ENCODE results near the gene GRK2. TPM values are rescaled to one million over a fixed set of nuclear protein-coding genes. Genes with fewer than 3 reads are reported as not detected.

GRK2 gene
- total and polyA plus RNA-seq, 2 of the 8 experiments (the other 6 are each of a cell fraction or from before 2014, with no cell fraction given) = 47.3 to 49.7 TPM

- TF ChIP-seq RBBP5 (IDR thresholded peaks at IDR 0.05; ENCODE audit: borderline replicate concordance, low read depth, low read length) = no peak
- TF ChIP-seq BCL11A (IDR thresholded peaks at IDR 0.05; ENCODE audit: low read depth in 2 of 2, low read length in 2 of 2) = no peak
- TF ChIP-seq SP2 (IDR thresholded peaks at IDR 0.05; ENCODE audit: low read length) = no peak
- TF ChIP-seq RNF2 (IDR thresholded peaks at IDR 0.05; ENCODE audit: borderline replicate concordance, low read depth, low read length, missing control alignments, poor library complexity, severe bottlenecking) = no peak
Measured at GRCh38 chr11:67323526-67323925, 57.3 kb downstream of the GRK2 start (continued).

Data from H1 (cell line).